Tibial nerve (tissue), 4 donors: Measurements from ENCODE around the gene FAM241A.

ENCODE experiments used
- CTCF ChIP-seq, 5 experiments: fragments of 200-600 bp in 3 of 5; fragments of 450-650 bp in 2 of 5; sonication (generic) in 3 of 5; IDR thresholded peaks; one replicate each; pipeline ENCODE4 v1.5.1; 2016 to 2019; ENCODE audit warnings: antibody characterized with exemption in 5 of 5, mild to moderate bottlenecking in 3 of 5, moderate library complexity in 2 of 5
- EP300 ChIP-seq, 2 donors: sonication (generic); formaldehyde crosslinking; IDR thresholded peaks; one replicate each; pipeline ENCODE4 v1.6.1; 2017; ENCODE audit warnings: antibody characterized with exemption in 2 of 2, mild to moderate bottlenecking in 1 of 2
- POLR2A ChIP-seq, 2 donors: fragments of 450-650 bp; IDR thresholded peaks; one replicate each; pipeline ENCODE4 v1.6.1; 2017; ENCODE audit warnings: antibody characterized with exemption in 2 of 2, mild to moderate bottlenecking in 2 of 2, moderate library complexity in 2 of 2

- TF ChIP-seq EP300 (IDR thresholded peaks at IDR 0.05) (no peak), CTCF (IDR thresholded peaks at IDR 0.05) (no peak), POLR2A (IDR thresholded peaks at IDR 0.05) (no peak)
Measured at GRCh38 chr4:112185740-112186670, 40.8 kb downstream of the FAM241A start.
